Esophagus mucosa (tissue), 1 donor: ENCODE results near the gene SENP6. TPM values are rescaled to one million over a fixed set of nuclear protein-coding genes. Genes with fewer than 3 reads are reported as not detected.
"Not testable (repeated sequence)": the region's sequence is repeated elsewhere in the genome, so short reads cannot be mapped to it uniquely, and the experiment has no call there.

Source experiments
- ATAC-seq: fragments of 200-7000 bp; cut with Tn5 transposase; one replicate; pipeline ENCODE4 v1.9.1; 2020
- total RNA-seq: library from RNA; stranded (reverse); gene quantifications from one replicate; pipeline ENCODE4 v1.2.4, GENCODE V29; 2023
- donor health status: DM: yes; HTN: yes; CAD: no.

Gene SENP6, protein sequence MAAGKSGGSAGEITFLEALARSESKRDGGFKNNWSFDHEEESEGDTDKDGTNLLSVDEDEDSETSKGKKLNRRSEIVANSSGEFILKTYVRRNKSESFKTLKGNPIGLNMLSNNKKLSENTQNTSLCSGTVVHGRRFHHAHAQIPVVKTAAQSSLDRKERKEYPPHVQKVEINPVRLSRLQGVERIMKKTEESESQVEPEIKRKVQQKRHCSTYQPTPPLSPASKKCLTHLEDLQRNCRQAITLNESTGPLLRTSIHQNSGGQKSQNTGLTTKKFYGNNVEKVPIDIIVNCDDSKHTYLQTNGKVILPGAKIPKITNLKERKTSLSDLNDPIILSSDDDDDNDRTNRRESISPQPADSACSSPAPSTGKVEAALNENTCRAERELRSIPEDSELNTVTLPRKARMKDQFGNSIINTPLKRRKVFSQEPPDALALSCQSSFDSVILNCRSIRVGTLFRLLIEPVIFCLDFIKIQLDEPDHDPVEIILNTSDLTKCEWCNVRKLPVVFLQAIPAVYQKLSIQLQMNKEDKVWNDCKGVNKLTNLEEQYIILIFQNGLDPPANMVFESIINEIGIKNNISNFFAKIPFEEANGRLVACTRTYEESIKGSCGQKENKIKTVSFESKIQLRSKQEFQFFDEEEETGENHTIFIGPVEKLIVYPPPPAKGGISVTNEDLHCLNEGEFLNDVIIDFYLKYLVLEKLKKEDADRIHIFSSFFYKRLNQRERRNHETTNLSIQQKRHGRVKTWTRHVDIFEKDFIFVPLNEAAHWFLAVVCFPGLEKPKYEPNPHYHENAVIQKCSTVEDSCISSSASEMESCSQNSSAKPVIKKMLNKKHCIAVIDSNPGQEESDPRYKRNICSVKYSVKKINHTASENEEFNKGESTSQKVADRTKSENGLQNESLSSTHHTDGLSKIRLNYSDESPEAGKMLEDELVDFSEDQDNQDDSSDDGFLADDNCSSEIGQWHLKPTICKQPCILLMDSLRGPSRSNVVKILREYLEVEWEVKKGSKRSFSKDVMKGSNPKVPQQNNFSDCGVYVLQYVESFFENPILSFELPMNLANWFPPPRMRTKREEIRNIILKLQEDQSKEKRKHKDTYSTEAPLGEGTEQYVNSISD
- 47.0 TPM for total RNA-seq

GRCh38 chr6:75601304-75602245 lies at the start of gene SENP6:
Gene SENP6, plus strand, starts transcription at chr6:75601880. Its CDS starts 645 bp downstream, at chr6:75602525.
- ATAC-seq, result peak; percentile 90

DNA sequence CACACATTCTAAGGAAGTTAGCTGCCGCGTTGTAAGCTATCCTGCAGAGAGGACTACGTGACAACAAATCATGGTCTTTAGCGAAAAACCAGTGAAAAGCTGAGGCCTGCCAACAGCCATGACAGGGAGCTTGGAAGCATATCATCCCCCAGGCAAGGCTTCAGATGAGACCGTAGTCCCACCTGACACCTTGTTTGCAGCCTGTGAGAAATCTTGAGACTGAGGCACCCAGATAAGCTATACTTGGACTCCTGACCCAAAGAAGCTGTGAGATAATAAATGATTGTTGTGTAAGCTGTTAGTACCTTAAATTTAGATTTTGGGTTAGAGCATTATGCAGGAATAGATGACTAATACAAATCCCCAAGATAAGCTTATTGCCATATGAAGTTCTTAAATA lies 45.4 kb upstream of the SENP6 start:
- ATAC-seq, result no peak

DNA sequence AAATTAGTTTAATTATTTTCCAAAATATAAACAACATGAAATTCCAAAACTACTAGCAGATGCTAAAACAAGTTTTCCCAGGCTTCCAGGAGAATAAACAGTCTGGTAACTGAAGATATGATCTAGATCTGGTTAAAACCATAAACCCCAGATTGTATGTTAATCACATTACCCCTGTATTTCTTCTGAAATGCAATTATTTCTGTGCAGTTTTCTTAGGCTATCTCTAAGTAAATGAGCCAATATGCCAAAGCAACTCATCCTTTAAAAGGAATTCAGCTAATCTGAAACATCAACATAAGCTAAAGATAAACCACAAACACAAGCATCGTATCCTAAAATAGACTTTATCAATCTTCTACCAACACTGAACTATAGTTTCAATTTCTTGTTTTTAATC lies 44.6 kb upstream of the SENP6 start:
- ATAC-seq, result no peak

- peak; percentile 46 for ATAC-seq
Observed at GRCh38 chr6:75563032-75563431, 38.6 kb upstream of the SENP6 start.

GRCh38 chr6:75566137-75566767 lies 35.4 kb upstream of the SENP6 start:
- no peak for ATAC-seq

- ATAC-seq, result no peak
Observed at GRCh38 chr6:75568100-75568499, 33.6 kb upstream of the SENP6 start.

GRCh38 chr6:75568965-75569364 lies 32.7 kb upstream of the SENP6 start:
- no peak for ATAC-seq

DNA sequence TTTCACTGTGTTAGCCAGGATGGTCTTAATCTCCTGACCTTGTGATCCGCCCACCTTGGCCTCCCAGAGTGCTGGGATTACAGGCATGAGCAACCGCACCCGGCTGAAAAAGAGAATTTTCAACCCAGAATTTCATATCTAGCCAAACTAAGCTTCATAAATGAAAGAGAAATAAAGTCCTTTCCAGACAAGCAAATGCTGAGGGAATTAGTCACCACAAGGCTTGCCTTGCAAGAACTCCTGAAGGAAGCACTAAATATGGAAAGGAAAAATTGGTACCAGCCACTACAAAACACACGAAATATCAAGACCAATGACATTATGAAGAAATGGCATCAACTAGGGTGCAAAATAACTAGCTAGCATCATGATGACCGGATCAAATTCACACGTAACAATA lies 31.0 kb upstream of the SENP6 start:
- not testable (repeated sequence) for ATAC-seq

- no peak for ATAC-seq
Observed at GRCh38 chr6:75572072-75572471, 29.6 kb upstream of the SENP6 start.

DNA sequence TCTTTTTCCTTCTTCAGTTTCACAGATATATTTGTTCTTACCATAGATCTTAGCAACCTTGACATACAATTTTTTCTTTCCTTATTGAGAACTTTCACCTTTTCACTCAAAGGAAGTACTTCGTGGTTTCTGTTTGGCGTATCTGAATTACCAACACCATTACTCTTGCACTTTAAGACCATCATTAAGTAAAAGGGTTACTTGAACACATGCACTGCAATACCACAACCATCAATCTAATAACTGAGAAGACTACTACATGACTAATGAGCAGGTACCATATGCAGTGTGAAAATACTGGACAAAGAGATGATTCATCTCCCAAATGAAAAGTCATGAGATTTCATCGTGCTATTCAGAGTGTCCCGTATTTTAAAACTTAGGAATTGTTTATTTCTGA lies 21.7 kb upstream of the SENP6 start:
- ATAC-seq, result no peak

DNA sequence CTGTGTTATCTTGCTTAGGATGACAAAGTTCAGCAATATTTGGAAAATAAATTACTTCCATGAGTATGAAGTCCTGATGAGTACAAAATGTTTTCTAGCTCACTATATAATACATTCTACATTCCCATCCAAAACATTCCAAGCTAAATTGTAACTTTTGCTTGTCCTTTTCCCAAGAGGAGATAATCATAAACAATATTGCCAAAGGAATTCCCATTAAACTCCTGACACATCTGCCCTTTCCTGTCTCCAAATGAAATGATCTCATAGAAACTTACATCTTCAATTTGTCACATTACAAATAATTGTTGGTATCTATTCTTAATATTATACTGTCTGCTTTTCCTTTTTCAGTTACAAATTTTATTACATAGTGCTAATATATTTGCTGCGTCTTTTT lies 20.4 kb upstream of the SENP6 start:
- no peak for ATAC-seq

DNA sequence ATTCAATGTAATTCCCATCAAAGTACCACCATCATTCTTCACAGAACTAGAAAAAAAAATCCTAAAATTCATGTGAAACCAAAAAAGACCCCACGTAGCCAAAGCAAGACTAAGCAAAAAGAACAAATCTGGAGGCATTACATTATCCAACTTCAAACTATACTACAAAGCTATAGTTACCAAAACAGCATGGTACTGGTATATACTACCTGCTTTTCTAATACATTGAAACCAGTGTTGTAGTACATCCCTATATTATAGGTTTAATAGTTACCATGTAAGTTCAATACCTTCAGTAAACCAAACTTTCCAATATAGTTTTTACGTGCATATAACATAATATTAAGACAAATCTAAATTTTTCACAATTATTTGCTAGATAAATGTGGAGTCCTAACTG lies 17.1 kb upstream of the SENP6 start:
- ATAC-seq, result not testable (repeated sequence)

- ATAC-seq, result no peak
Observed at GRCh38 chr6:75588948-75589347, 12.7 kb upstream of the SENP6 start.

DNA sequence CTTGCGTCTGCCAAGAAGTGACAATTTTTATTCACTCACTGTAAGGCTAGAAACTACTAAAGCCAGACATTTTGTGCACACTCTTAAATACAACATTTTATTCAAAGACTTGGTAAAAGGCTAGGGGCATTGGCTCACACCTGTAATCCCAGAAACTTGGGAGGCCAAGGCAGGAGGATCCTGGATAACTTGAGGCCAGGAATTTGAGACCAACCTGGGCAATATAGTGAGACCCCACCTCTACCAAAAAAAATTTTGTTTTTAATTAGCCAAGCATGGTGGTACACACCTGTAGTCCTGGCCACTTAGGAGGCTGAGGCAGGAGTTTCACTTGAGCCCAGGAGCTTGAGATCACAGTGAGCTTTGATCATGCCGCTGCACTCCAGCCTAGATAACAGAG lies 11.3 kb upstream of the SENP6 start:
- no peak for ATAC-seq

GRCh38 chr6:75596380-75596779 lies 5.3 kb upstream of the SENP6 start:
- ATAC-seq, result not testable (repeated sequence)

GRCh38 chr6:75600768-75601167 lies 912 bp upstream of the SENP6 start:
- no peak for ATAC-seq

GRCh38 chr6:75602246-75603105 lies 796 bp downstream of the SENP6 start:
- peak; percentile 75 for ATAC-seq

GRCh38 chr6:75603106-75603420 lies 1.4 kb downstream of the SENP6 start:
- ATAC-seq, result no peak

DNA sequence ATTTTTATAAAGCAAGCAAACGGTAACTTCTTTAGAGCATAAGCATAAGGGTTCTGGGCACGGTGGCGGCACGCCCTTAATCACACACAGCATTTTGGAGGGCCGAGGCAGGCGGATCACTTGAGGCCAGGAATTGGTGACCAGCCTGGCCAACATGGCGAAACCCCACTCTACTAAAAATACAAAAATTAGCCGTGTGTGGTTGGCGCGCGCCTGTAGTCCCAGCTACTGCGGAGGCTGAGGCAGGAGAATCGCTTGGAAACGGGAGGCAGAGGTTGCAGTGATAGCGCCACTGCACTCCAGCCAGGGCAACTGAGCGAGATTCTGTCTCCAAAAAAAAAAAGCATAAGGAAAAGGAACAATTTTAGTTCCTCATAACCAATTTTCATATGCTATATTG lies 2.6 kb downstream of the SENP6 start:
- ATAC-seq, result no peak

DNA sequence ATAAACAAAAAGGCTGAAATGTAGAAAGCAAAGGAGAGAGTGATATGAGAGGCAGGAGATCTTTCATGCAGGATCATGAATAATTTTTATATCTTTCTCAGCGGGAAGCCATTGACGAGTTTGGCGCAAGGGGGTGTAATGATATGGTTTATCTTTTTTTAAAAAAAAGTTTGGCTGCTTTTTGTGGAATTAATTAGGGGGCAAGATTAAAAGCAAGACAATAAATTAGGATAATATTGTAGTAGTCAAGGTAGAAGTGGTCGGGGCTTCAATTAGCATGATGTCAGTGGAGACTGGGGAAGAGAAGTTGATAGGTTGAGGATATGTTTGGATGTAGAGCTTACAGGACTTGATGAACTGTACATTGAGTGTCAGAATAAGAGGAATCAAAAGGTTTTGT lies 4.0 kb downstream of the SENP6 start:
- no peak for ATAC-seq

DNA sequence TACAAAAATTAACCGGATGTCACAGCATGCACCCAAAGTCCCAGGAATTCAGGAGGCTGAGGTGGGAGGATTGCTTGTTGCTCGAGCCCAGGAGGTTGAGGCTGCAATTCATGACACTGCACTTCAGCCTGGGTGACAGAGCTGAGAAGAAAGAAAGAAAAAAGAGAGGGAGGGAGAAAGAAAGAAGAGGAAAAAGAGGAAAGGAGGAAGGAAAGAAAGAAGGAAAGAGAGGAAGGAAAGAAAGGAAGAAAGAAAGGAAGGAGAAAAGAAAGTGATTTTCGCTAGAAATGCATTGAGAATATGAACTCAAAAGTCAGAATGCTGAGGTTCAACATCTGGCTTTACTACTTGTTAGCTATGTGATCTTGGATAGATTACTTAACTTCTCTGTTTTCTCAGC lies 6.6 kb downstream of the SENP6 start:
- ATAC-seq, result no peak
